ENCODE results near the gene A2M. TPM values are rescaled to one million over a fixed set of nuclear protein-coding genes. Genes with fewer than 3 reads are reported as not detected.

The A2M gene
- total and polyA plus RNA-seq, 10 of the 15 experiments (the other 5 are each of a cell fraction or from before 2014, with no cell fraction given), result 0.03 to 3.5 (median 0.20) TPM; not detected in 5

GRCh38 chr12:9036227-9036626, 79.5 kb downstream of the A2M start:
- H3K9ac ChIP-seq (ENCODE audit: control insufficient read depth, insufficient read depth, low read length), result no peak overlapping the region
- H3K4me3 ChIP-seq, result no peak overlapping the region
- H3K4me1 ChIP-seq (ENCODE audit: control insufficient read depth, insufficient read depth, low read length), result no peaks in the 10 kb centered on the region
- H2AFZ ChIP-seq (ENCODE audit: control insufficient read depth, low read depth, low read length), result no peak overlapping the region
- H4K20me1 ChIP-seq (ENCODE audit: control insufficient read depth, insufficient read depth), result no peaks in the 10 kb centered on the region
- no peak for DNase-seq (ENCODE audit: low read depth, low spot score)
- no peak overlapping the region for H3K27ac ChIP-seq (ENCODE audit: control insufficient read depth, insufficient read depth)
- no peaks in the 10 kb centered on the region; the same call in 2 of the 3 replicates for H3K9me3 ChIP-seq (replicated peaks; ENCODE audit: control insufficient read depth, insufficient read depth, low read length)
- SMC1A ChIA-PET (ENCODE audit: uncharacterized antibody, unreplicated experiment), result interaction anchor here (1.2 to 1.3 kb wide), 2 partner anchors 13 to 146 kb away, joined by 3 to 6 read pairs; no protein-coding TSS in a partner anchor
- no peak for FAIRE-seq
- H3K79me2 ChIP-seq (ENCODE audit: control insufficient read depth, insufficient read depth, low read length), result no peaks in the 10 kb centered on the region
- ATAC-seq, result no peak
- BruUV-seq (replicated peaks), result no TSS peak
- POLR2A ChIA-PET, result no interaction called here
- RAD21 ChIA-PET (ENCODE audit: unreplicated experiment), result interaction anchor here (3.9 kb wide), 1 partner anchor 87 kb away, joined by 23 read pairs; the partner anchor contains the start of gene M6PR
- intact Hi-C loops (cut with micrococcal nuclease; ENCODE audit: unreplicated experiment), result loop anchor here (5.0 kb wide), 1 partner anchor 374 kb away; the partner anchor contains the start of gene MFAP5
- no peaks in the 10 kb centered on the region for H3K36me3 ChIP-seq (ENCODE audit: control insufficient read depth in 2 of 2, insufficient read depth in 2 of 2, low read length in 1 of 2)
- TF ChIP-seq CREM (IDR thresholded peaks at IDR 0.05; ENCODE audit: low read depth) (no peak), ZSCAN29 (IDR thresholded peaks at IDR 0.05) (no peak), TAF1 (IDR thresholded peaks at IDR 0.05; ENCODE audit: borderline replicate concordance, low read depth, low read length) (no peak), ZNF592 (IDR thresholded peaks at IDR 0.05) (no peak), DPF2 (IDR thresholded peaks at IDR 0.05) (no peak), RFX5 (IDR thresholded peaks at IDR 0.05; ENCODE audit: low read depth, low read length) (no peak), KLF5 (IDR thresholded peaks at IDR 0.05; ENCODE audit: partially characterized antibody) (no peak), WRNIP1 (IDR thresholded peaks at IDR 0.05; ENCODE audit: borderline replicate concordance, low read depth, low read length) (no peak), RELA (IDR thresholded peaks at IDR 0.05; ENCODE audit: borderline replicate concordance, partially characterized antibody) (no peak), FOXM1 (IDR thresholded peaks at IDR 0.05; ENCODE audit: low read depth, low read length) (no peak), FOS (IDR thresholded peaks at IDR 0.05; ENCODE audit: borderline replicate concordance, extremely low read depth, insufficient read length) (no peak), RBBP5 (conservative IDR thresholded peaks at IDR 0.05) (no peak), NFYB (IDR thresholded peaks at IDR 0.05; ENCODE audit: insufficient read depth, low read depth, low read length) (no peak), MEF2A (IDR thresholded peaks at IDR 0.05; ENCODE audit: insufficient read depth, low read depth, low read length) (no peak)
- TF ChIP-seq, protein P1, sequence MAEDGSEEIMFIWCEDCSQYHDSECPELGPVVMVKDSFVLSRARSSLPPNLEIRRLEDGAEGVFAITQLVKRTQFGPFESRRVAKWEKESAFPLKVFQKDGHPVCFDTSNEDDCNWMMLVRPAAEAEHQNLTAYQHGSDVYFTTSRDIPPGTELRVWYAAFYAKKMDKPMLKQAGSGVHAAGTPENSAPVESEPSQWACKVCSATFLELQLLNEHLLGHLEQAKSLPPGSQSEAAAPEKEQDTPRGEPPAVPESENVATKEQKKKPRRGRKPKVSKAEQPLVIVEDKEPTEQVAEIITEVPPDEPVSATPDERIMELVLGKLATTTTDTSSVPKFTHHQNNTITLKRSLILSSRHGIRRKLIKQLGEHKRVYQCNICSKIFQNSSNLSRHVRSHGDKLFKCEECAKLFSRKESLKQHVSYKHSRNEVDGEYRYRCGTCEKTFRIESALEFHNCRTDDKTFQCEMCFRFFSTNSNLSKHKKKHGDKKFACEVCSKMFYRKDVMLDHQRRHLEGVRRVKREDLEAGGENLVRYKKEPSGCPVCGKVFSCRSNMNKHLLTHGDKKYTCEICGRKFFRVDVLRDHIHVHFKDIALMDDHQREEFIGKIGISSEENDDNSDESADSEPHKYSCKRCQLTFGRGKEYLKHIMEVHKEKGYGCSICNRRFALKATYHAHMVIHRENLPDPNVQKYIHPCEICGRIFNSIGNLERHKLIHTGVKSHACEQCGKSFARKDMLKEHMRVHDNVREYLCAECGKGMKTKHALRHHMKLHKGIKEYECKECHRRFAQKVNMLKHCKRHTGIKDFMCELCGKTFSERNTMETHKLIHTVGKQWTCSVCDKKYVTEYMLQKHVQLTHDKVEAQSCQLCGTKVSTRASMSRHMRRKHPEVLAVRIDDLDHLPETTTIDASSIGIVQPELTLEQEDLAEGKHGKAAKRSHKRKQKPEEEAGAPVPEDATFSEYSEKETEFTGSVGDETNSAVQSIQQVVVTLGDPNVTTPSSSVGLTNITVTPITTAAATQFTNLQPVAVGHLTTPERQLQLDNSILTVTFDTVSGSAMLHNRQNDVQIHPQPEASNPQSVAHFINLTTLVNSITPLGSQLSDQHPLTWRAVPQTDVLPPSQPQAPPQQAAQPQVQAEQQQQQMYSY (CRISPR knock-in tag; IDR thresholded peaks at IDR 0.05), result no peak
- 53% methylated on average over 6 of the region's 6 CpGs for WGBS (ENCODE audit: insufficient coverage, insufficient replicate concordance, low lambda C conversion rate, missing lambda C conversion rate)
- H3K27me3 ChIP-seq (replicated peaks in 1 of 2; ENCODE audit: control insufficient read depth in 2 of 2, insufficient read depth in 2 of 2, low read length in 1 of 2), result no peaks in the 10 kb centered on the region
- in situ Hi-C loops (cut with MboI), result no loop called here
- H3K4me2 ChIP-seq (ENCODE audit: control insufficient read depth, insufficient read depth), result no peak overlapping the region
- CTCF ChIA-PET, result interaction anchor here (0.7 to 3.4 kb wide), 6 partner anchors 12 to 492 kb away, joined by 3 to 27 read pairs (median 5); no protein-coding TSS in a partner anchor
